AG08395 (cell line): ENCODE measurements around the gene CHRD.
"Not testable (repeated sequence)": the region's sequence is repeated elsewhere in the genome, so short reads cannot be mapped to it uniquely, and the experiment has no call there.

Source experiments
- DNase-seq: peaks from one replicate; pipeline ENCODE4 v3.0.0; 2012; ENCODE audit warnings: mixed read lengths, low spot score

CHRD gene

GRCh38 chr3:184379358-184380184, at the start of gene CHRD:
Gene CHRD, plus strand, starts transcription at chr3:184380054. Its CDS starts 265 bp downstream, at chr3:184380319.
- DNase-seq: no peak

GRCh38 chr3:184332370-184333090, 47.3 kb upstream of the CHRD start:
- peak; percentile 71 for DNase-seq

GRCh38 chr3:184333190-184333589, 46.7 kb upstream of the CHRD start:
- no peak for DNase-seq

- DNase-seq: no peak
These were observed 46.2 kb upstream of the CHRD start for GRCh38 chr3:184333700-184334099.

GRCh38 chr3:184334470-184335158, 45.2 kb upstream of the CHRD start:
- peak; percentile 63 for DNase-seq

- DNase-seq: no peak
These were observed 44.6 kb upstream of the CHRD start for GRCh38 chr3:184335291-184335660.

- DNase-seq: peak; percentile 83
These were observed 44.0 kb upstream of the CHRD start for GRCh38 chr3:184335661-184336546.

- DNase-seq: peak; percentile 67
These were observed 43.1 kb upstream of the CHRD start for GRCh38 chr3:184336547-184337398.

GRCh38 chr3:184337399-184337714, 42.5 kb upstream of the CHRD start, which contains the start of gene FAM131A:
Gene FAM131A, plus strand, starts transcription at chr3:184337600. Its CDS starts 31 bp downstream, at chr3:184337631.
- DNase-seq: no peak

- no peak for DNase-seq
These were observed 41.9 kb upstream of the CHRD start for GRCh38 chr3:184337981-184338380.

- DNase-seq: no peak
These were observed 41.3 kb upstream of the CHRD start for GRCh38 chr3:184338511-184338945.

- no peak for DNase-seq
These were observed 40.9 kb upstream of the CHRD start for GRCh38 chr3:184339001-184339400.

GRCh38 chr3:184339451-184340135, 40.3 kb upstream of the CHRD start:
- not testable (repeated sequence) for DNase-seq

- no peak for DNase-seq
These were observed 37.9 kb upstream of the CHRD start for GRCh38 chr3:184341925-184342324.

GRCh38 chr3:184343200-184343876, 36.5 kb upstream of the CHRD start:
- no peak for DNase-seq

- DNase-seq: no peak
These were observed 35.1 kb upstream of the CHRD start for GRCh38 chr3:184344579-184345316.

GRCh38 chr3:184345317-184346144, 34.3 kb upstream of the CHRD start:
- peak; percentile 92 for DNase-seq
